ENCODE data around the gene RPS6KA1. TPM values are rescaled to one million over a fixed set of nuclear protein-coding genes. Genes with fewer than 3 reads are reported as not detected.
"Not testable (repeated sequence)": the region's sequence is repeated elsewhere in the genome, so short reads cannot be mapped to it uniquely, and the experiment has no call there.

The RPS6KA1 gene
- total RNA-seq, 1 donor from 2014 or later: 9.6 TPM

GRCh38 chr1:26585471-26585870 is 55.9 kb downstream of the RPS6KA1 start:
- Histone ChIP-seq H3K4me3 (no peak overlapping the region), H3K36me3 (no peaks in the 10 kb centered on the region), H3K4me1 (no peaks in the 10 kb centered on the region), H3K27ac (no peak overlapping the region), H3K9me3 (peaks cover 0 to 12% of the 10 kb centered on the region in 2 donors), H3K27me3 (no peaks in the 10 kb centered on the region)
- intact Hi-C loops (cut with DNase I): no loop called here
- TF ChIP-seq CTCF (IDR thresholded peaks at IDR 0.05): no peak
- no peak for DNase-seq (ENCODE audit: low spot score in 2 of 2)

DNA sequence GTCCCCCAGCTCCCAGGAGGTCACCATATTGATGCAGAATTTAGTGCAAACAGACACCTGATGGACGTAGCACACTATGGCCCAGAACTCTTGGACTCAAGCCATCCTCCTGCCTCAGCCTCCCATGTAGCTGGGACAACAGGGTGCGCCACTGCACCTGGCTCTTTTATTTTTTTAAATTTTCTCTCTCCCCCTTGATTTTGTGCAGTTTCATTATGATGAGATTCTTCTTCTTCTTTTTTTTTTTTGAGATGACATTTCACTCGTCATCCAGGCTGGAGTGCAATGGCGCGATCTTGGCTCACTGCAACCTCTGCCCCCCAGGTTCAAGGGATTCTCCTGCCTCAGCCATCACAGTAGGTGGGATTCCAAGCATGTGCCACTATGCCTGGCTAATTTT is 63.8 kb downstream of the RPS6KA1 start:
- intact Hi-C loops (cut with DNase I): no loop called here
- no peak for TF ChIP-seq CTCF (IDR thresholded peaks at IDR 0.05)
- DNase-seq (ENCODE audit: low spot score in 2 of 2): no peak

DNA sequence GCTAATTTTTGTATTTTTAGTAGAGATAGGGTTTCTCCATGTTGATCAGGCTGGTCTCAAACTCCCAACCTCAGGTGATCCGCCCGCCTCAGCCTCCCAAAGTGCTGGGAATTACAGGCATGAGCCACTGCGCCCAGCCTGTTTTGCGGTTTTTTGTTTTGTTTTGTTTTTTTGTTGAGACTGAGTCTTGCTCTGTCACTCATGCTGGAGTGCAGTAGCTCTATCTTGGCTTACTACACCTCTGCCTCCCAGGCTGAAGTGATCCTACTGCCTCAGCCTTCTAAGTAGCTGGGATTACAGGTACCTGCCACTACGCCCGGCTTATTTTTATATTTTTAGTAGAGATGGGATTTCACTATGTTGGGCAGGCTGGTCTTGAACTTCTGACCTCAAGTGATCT is 65.0 kb downstream of the RPS6KA1 start:
- H3K9me3 ChIP-seq; H3K27ac ChIP-seq; H3K4me1 ChIP-seq; H3K36me3 ChIP-seq; DNase-seq (ENCODE audit: low spot score in 2 of 2); H3K27me3 ChIP-seq; intact Hi-C loops (cut with DNase I); H3K4me3 ChIP-seq: not testable (repeated sequence)

More for the DNA sequence above, 63.8 kb downstream of the RPS6KA1 start:
- Histone ChIP-seq H3K4me3 (no peak overlapping the region), H3K27ac (no peak overlapping the region), H3K9me3 (peaks cover 0 to 6% of the 10 kb centered on the region in 2 donors), H3K4me1 (no peaks in the 10 kb centered on the region), H3K36me3 (no peaks in the 10 kb centered on the region), H3K27me3 (no peaks in the 10 kb centered on the region)

DNA sequence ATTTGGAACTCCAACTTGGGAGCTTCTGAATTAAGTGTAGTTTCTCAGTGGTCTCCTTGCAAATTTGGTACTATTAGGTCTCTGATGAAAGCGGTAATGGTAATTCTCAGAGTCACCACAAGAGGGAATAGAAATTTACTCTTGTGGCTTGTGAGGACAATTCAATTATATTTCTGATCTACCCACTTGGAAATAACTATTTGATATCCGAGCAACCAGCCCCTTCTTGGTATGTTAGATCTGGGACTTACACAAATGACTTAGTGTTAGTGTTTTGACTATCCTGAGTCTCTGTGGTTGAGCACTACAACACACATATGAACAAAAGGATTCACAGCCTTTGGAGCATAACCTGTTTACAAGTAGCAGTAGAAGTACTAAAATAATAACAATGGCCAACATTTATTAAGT is 68.1 kb downstream of the RPS6KA1 start:
- TF ChIP-seq CTCF (IDR thresholded peaks at IDR 0.05): peak; percentile 42 to 67 (median 62)
- DNase-seq (ENCODE audit: low spot score in 2 of 2): peak in 1 of 2 donors; percentile 11
- Histone ChIP-seq H3K9me3 (no peaks in the 10 kb centered on the region), H3K36me3 (no peaks in the 10 kb centered on the region), H3K4me3 (no peak overlapping the region), H3K27ac (no peak overlapping the region), H3K27me3 (no peaks in the 10 kb centered on the region), H3K4me1 (no peaks in the 10 kb centered on the region)
- intact Hi-C loops (cut with DNase I): no loop called here

- intact Hi-C loops (cut with DNase I): no loop called here
- no peak for TF ChIP-seq CTCF (IDR thresholded peaks at IDR 0.05)
- Histone ChIP-seq H3K4me1 (no peaks in the 10 kb centered on the region), H3K9me3 (no peaks in the 10 kb centered on the region), H3K27ac (no peak overlapping the region), H3K27me3 (no peaks in the 10 kb centered on the region), H3K36me3 (no peaks in the 10 kb centered on the region), H3K4me3 (no peak overlapping the region)
- no peak for DNase-seq (ENCODE audit: low spot score in 2 of 2)
Observed at GRCh38 chr1:26598890-26599289, 69.3 kb downstream of the RPS6KA1 start.

- DNase-seq (ENCODE audit: low spot score in 2 of 2): no peak
- Histone ChIP-seq H3K27ac (no peak overlapping the region), H3K36me3 (no peaks in the 10 kb centered on the region), H3K4me1 (no peaks in the 10 kb centered on the region), H3K4me3 (no peak overlapping the region), H3K27me3 (no peaks in the 10 kb centered on the region), H3K9me3 (no peaks in the 10 kb centered on the region)
- intact Hi-C loops (cut with DNase I): loop anchor here (1.0 to 5.0 kb wide), 2 partner anchors 187 to 275 kb away; no protein-coding TSS in a partner anchor
- peak; percentile 77 to 88 (median 85) for TF ChIP-seq CTCF (IDR thresholded peaks at IDR 0.05)
Observed at GRCh38 chr1:26602378-26602959, 72.9 kb downstream of the RPS6KA1 start.
